Ishikawa (cell line): ENCODE results near the gene BEGAIN.

ENCODE experiments used
- CEBPB ChIP-seq: IDR thresholded peaks from 2 replicates; pipeline ENCODE4 v1.6.1; 2012
- CREB1 ChIP-seq: IDR thresholded peaks from 2 replicates; pipeline ENCODE4 v1.6.1; 2012; ENCODE audit warnings: low read depth
- EGR1 ChIP-seq: IDR thresholded peaks from 2 replicates; pipeline ENCODE4 v1.6.1; 2012
- EP300 ChIP-seq: IDR thresholded peaks from 2 replicates; pipeline ENCODE4 v1.6.1; 2012; ENCODE audit warnings: borderline replicate concordance
- FOXM1 ChIP-seq: IDR thresholded peaks from 2 replicates; pipeline ENCODE4 v1.6.1; 2012; ENCODE audit warnings: low read depth, borderline replicate concordance
- NFIC ChIP-seq: IDR thresholded peaks from 2 replicates; pipeline ENCODE4 v1.6.1; 2012
- RAD21 ChIP-seq: IDR thresholded peaks from 2 replicates; pipeline ENCODE4 v1.6.1; 2012; ENCODE audit warnings: low read depth
- TAF1 ChIP-seq: IDR thresholded peaks from 2 replicates; pipeline ENCODE4 v1.6.1; 2012; ENCODE audit warnings: low read depth, mild to moderate bottlenecking
- TCF12 ChIP-seq: IDR thresholded peaks from 2 replicates; pipeline ENCODE4 v1.6.1; 2012; ENCODE audit warnings: low read depth
- TEAD4 ChIP-seq: IDR thresholded peaks from 2 replicates; pipeline ENCODE4 v1.6.1; 2012
- YY1 ChIP-seq: IDR thresholded peaks from 2 replicates; pipeline ENCODE4 v1.6.1; 2012; ENCODE audit warnings: low read depth
- ZBTB7A ChIP-seq: IDR thresholded peaks from 2 replicates; pipeline ENCODE4 v1.6.1; 2012; ENCODE audit warnings: low read depth
- TF ChIP-seq, protein P1 (sequence below): IDR thresholded peaks from 2 replicates; pipeline ENCODE4 v1.6.1; 2012
- TF ChIP-seq, protein P2 (sequence below): IDR thresholded peaks from 2 replicates; pipeline ENCODE4 v1.6.1; 2012
- TF ChIP-seq, protein P3 (sequence below): IDR thresholded peaks from 2 replicates; pipeline ENCODE4 v1.6.1; 2012; ENCODE audit warnings: low read depth, mild to moderate bottlenecking

BEGAIN gene

DNA sequence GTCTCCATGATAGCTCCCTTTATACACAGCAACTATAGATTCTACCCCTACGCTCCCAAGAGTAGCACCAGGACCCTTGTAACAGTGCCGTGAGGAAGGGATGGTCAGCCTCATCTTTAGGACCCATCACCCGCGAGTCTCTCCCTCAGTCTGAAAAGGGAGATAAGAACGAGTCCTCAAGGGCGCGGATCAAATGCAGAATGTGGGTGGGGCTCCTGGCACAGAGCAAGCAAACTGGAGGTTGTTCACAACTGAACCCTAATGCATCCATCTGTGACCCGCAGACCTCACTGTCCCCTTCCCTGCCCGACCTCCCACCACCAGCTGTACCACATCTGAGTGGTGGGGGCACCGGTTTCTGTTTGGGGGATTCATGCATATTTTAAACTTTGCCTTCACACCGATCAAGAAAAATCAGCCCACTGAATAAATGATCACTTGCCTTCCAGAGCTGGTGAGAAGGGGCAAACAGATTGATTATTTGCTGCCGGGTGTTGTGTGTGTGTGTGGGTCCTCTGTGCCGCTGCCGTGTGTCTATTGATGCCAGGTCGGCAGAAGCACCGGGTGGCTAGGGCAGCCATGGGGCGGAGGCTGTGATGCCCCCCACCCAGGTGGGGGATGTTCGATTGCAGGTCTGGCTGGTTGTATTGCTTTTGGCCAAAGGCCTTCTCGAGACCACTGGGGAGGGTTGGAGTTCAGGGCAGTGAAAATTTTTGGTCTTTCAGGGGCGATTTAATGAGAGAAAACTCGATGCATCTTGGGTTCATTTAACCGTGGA, 35.7 kb upstream of the BEGAIN start:
- no peak for TF ChIP-seq CEBPB
- no peak for TF ChIP-seq NFIC
- TF ChIP-seq TEAD4, result no peak
- TF ChIP-seq TAF1, result no peak
- no peak for TF ChIP-seq FOXM1

DNA sequence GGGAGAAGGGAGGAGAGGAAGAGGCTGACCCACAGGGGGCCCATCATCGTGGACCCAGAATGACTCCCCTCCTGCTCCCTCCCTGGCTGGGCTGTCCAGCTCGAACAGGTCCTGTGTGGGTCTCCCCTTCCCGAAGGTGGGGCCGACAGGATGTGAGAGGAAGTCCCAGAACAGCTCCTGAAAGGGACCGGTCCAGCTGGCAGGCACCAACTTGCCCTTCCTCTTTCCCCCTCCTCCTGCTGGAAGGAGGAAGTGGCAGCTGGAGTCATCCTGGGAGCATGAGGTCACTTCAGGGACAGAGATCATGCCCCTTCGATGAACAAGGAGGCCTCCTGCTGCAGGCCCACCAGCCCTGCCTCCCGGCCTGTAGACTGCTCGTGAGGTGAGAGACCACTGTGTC, 35.0 kb upstream of the BEGAIN start:
- TF ChIP-seq TAF1 (no peak), NFIC (no peak), FOXM1 (no peak), EP300 (no peak)
- TF ChIP-seq, protein P1, sequence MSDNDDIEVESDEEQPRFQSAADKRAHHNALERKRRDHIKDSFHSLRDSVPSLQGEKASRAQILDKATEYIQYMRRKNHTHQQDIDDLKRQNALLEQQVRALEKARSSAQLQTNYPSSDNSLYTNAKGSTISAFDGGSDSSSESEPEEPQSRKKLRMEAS, result no peak

DNA sequence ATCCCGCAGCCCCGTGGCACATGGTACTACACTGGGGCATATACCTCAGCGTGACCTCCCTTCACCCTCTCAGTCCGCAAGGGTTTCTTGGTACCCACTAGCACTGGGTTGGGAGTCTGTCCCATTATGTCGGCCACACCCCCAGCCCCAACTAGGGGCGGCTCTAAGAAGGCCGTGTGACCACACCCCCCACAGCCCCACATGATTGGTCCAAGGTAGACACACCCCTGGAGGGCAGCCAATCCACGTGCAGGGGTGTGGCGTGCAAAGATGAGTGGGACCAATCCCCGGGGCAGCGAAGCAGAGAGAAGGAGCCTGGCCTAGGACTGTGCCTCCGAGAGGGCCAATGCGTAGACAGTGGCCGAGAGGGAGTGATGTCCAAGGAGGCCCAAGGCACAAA, 34.6 kb upstream of the BEGAIN start:
- TF ChIP-seq EGR1 (no peak), CEBPB (no peak), TEAD4 (no peak), TCF12 (no peak), CREB1 (no peak), FOXM1 (no peak), EP300 (no peak)
- TF ChIP-seq, protein P1, result no peak

DNA sequence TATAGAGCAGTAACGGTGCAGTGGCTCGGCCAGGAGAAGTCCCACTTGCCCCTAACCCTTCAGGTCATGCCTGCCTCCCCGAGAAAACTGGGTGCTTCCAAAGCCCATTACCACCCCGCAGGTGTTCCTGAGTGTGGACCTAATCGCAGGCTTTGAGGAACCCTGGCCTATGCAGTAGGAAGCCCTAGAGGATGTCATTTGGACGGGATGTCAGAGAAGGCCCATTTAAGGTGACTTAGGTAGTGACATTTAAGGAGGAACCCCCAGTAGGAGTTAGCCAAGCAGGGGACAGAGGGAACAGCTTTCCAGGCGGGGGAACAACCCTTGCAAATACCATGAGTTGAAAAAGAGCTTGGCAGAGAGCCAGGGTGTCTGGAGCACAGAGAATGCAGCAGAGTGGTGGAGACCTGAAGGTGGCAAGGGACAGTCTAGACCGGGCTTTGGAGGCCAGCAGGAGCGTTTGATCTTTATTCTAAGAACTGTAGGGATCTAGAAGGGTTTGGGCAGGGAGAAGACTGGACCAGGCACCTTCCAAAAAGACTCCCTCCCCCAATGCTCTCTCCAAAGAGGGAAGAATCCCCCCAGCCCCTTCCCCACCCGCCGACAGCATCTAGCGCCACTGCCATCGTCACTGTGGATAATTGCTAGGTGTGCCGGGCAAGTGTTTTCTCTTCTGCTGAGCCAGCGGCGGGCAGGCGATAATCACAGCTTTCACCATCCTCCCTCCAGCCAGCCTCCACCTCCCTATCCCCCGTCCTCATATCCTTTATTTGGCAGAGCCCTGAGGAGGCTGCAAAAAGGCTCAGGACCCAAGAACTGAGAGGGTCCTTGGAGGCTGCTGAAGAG, 33.3 kb upstream of the BEGAIN start:
- TF ChIP-seq, protein P2, sequence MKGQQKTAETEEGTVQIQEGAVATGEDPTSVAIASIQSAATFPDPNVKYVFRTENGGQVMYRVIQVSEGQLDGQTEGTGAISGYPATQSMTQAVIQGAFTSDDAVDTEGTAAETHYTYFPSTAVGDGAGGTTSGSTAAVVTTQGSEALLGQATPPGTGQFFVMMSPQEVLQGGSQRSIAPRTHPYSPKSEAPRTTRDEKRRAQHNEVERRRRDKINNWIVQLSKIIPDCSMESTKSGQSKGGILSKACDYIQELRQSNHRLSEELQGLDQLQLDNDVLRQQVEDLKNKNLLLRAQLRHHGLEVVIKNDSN, result no peak
- TF ChIP-seq TAF1, result no peak
- TF ChIP-seq TCF12, result no peak
- no peak for TF ChIP-seq YY1
- TF ChIP-seq, protein P1, result no peak
- TF ChIP-seq EP300, result no peak
- no peak for TF ChIP-seq CREB1
- TF ChIP-seq TEAD4, result no peak

DNA sequence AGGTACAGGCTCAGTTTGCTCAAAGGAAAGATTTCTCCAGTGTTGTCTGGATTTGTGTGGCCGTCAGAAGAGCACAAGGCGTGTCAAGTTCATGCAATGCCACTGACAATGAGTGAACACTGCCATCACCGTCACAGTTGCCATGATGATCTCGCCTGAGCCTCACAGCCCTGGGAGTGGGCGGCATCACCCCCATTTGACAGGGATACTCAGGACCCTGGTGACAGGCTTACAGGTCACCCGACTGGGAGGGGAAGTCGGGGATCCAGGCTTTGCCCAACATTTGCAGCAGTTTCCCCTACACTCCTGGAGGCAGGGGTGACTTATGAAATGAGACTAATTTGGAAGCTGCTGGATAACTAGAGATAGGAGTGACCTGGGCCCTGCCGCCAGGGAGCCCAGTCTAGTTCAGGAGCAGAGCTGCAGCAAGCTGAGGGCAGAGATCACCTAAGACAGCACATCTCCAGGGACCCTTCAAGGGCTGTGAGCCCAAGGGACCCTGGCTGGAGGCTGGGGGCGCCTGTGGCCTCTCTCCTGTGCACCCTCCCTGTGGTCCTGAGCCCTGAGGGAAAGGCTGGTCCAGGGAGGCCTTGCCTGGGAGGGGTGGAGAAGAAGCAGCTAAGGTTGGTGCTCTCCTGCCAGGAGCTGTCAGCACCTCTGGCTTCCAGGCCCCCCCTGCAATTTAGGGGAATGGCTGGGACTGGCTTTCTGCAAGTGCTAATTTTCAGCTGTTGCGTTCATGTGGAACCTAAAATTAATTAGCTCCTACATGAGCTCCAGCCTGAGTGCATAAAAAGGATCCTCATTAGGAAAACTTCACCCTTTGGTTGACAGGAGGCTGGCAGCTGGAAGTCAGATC, 32.4 kb upstream of the BEGAIN start:
- TF ChIP-seq CEBPB, result no peak
- TF ChIP-seq FOXM1, result no peak
- TF ChIP-seq, protein P2, result no peak
- TF ChIP-seq YY1, result no peak
- no peak for TF ChIP-seq EGR1
- no peak for TF ChIP-seq ZBTB7A
- TF ChIP-seq TCF12, result no peak
- TF ChIP-seq, protein P3, sequence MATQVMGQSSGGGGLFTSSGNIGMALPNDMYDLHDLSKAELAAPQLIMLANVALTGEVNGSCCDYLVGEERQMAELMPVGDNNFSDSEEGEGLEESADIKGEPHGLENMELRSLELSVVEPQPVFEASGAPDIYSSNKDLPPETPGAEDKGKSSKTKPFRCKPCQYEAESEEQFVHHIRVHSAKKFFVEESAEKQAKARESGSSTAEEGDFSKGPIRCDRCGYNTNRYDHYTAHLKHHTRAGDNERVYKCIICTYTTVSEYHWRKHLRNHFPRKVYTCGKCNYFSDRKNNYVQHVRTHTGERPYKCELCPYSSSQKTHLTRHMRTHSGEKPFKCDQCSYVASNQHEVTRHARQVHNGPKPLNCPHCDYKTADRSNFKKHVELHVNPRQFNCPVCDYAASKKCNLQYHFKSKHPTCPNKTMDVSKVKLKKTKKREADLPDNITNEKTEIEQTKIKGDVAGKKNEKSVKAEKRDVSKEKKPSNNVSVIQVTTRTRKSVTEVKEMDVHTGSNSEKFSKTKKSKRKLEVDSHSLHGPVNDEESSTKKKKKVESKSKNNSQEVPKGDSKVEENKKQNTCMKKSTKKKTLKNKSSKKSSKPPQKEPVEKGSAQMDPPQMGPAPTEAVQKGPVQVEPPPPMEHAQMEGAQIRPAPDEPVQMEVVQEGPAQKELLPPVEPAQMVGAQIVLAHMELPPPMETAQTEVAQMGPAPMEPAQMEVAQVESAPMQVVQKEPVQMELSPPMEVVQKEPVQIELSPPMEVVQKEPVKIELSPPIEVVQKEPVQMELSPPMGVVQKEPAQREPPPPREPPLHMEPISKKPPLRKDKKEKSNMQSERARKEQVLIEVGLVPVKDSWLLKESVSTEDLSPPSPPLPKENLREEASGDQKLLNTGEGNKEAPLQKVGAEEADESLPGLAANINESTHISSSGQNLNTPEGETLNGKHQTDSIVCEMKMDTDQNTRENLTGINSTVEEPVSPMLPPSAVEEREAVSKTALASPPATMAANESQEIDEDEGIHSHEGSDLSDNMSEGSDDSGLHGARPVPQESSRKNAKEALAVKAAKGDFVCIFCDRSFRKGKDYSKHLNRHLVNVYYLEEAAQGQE, result no peak

DNA sequence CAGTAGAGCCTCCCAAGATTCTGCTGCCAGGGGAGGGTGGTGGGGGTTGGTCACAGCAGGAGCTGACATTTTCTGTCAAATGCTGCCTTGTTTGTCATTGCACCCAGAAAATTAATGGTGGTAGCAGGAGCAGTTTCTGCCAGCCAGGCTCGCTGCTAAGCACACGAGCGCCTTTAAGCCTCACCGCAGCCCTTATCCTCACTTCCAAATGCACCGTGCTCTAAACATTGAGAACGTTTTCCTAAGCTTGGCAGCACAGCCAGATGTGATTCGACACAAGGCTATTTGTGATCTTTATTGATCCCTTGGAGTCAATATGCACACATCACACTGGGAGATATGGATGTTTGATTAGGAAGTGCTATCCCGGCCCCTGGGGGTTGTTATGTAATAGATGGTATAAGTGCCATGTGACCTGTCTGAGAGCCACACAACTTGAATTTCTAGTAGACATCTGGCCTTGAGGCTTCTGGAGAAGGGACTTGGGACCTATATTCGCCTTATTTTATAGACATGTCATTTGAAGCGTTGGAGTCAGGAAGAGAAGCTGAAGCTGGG, 31.6 kb upstream of the BEGAIN start:
- TF ChIP-seq FOXM1 (no peak), EGR1 (no peak), TAF1 (no peak), RAD21 (no peak), ZBTB7A (no peak)
- TF ChIP-seq, protein P3, result no peak
- TF ChIP-seq, protein P1, result no peak
- TF ChIP-seq, protein P2, result no peak
